Activated naive CD8-positive, alpha-beta T cell (primary cell): Measurements from ENCODE around the gene SCARB1.
"Not testable (repeated sequence)": the region's sequence is repeated elsewhere in the genome, so short reads cannot be mapped to it uniquely, and the experiment has no call there.

Experiments
- H3K27ac Mint-ChIP-seq: one replicate; pipeline ENCODE4 v1.8.0; 2021; ENCODE audit warnings: mixed read lengths
- H3K27me3 Mint-ChIP-seq: one replicate; pipeline ENCODE4 v1.8.0; 2021; ENCODE audit warnings: mixed read lengths
- H3K36me3 Mint-ChIP-seq: one replicate; pipeline ENCODE4 v1.8.0; 2021; ENCODE audit warnings: mixed read lengths
- H3K4me1 Mint-ChIP-seq: one replicate; pipeline ENCODE4 v1.8.0; 2021; ENCODE audit warnings: low read depth, mixed read lengths
- H3K4me3 Mint-ChIP-seq: one replicate; pipeline ENCODE4 v1.8.0; 2021; ENCODE audit warnings: mild to moderate bottlenecking, mixed read lengths
- H3K9me3 Mint-ChIP-seq: one replicate; pipeline ENCODE4 v1.8.0; 2021; ENCODE audit warnings: low read depth, mixed read lengths

The SCARB1 gene

DNA sequence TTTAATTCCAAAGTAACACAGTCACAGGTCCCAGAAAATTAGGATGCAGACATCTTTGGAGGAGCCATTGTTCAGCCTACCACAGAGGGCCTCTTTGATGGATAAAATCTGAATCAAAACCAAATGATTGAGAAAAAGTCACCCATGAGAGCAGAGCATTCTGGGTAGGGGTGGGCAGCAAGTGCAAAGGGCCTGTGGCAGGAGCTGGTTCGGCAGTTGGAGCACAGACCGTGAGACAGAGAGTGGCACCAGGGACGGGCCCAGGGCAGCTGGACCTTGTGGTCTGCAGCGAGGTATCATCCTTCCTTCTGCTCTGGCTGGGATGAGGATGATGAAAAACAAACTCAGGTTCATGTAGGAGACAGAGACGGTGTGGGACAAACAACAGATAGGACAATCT lies 32.8 kb upstream of the SCARB1 start:
- no peak overlapping the region for H3K4me3 Mint-ChIP-seq
- peaks cover 13% of the 10 kb centered on the region for H3K4me1 Mint-ChIP-seq
- H3K27ac Mint-ChIP-seq, result no peak overlapping the region

DNA sequence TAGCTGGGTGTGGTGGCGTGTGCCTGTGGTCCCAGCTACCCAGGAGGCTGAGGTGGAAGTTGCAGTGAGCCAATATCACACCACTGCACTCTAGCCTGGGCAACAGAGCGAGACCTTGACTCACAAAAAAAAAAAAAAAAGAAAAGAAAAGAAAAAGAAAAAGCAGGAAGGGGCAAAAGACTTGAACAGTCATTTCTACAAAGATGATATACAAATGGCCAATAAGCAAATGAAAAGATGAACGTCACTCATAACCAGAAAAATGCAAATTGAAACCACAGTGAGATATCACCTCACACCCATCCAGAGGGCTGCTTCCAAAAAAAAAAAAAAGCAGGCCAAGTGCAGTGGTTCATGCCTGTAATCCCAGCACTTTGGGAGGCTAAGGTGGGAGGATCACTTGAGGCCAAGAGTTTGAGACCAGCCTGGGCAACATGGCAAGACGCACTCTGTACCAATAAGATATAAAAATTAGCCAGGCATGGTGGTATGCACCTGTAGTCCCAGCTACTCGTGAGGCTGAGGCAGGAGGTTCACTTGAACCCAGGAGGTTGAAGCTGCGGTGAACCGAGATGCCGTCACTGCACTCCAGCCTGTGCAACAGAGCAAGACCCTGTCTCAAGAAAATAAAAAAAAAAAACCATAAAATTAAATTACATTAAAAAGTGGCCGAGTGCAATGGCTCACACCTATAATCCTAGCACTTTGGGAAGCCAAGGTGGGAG lies 30.3 kb upstream of the SCARB1 start:
- Mint-ChIP-seq H3K27ac (no peak overlapping the region), H3K9me3 (no peaks in the 10 kb centered on the region), H3K4me3 (no peak overlapping the region), H3K27me3 (no peaks in the 10 kb centered on the region), H3K4me1 (peaks cover 11% of the 10 kb centered on the region), H3K36me3 (no peaks in the 10 kb centered on the region)

More for the DNA sequence above, 32.8 kb upstream of the SCARB1 start:
- Mint-ChIP-seq H3K9me3 (no peaks in the 10 kb centered on the region), H3K27me3 (no peaks in the 10 kb centered on the region), H3K36me3 (no peaks in the 10 kb centered on the region)

DNA sequence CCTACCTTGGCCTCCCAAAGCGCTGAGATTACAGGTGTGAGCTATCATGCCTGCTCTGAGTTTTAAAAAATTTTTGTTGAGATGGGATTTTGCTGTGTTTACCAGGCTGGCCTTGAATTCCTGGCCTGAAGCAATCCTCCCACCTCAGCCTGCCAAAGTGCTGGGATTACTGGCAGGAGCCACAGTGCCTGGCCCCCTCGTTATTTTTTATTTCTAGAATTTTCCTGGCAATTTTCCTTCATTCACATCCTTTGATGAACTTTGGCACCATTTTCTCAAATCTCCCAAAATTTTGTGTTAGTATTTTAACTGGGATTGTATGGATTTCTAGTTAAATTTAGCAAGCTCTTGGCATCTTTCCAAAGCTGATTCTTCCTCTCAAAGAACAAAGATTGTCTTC lies 24.6 kb upstream of the SCARB1 start:
- Mint-ChIP-seq H3K27me3 (no peaks in the 10 kb centered on the region), H3K9me3 (no peaks in the 10 kb centered on the region), H3K36me3 (no peaks in the 10 kb centered on the region), H3K27ac (no peak overlapping the region), H3K4me3 (no peak overlapping the region), H3K4me1 (peaks cover 6% of the 10 kb centered on the region)

DNA sequence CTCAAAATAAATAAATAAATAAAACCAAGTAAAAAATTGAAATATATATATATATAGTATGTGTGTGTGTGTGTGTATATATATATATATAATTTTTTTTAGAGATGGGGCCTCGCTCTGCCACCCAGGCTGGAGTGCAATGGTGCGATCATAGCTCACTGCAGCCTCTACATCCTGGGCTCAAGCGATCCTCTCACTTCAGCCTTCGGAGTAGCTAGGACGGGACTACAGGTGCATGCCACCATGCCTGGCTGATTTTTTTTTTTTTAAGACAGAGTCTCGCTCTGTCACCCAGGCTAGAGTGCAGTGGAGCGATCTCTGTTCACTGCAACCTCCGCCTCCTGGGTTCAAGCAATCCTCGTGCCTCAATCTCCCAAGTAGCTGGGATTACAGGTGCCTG lies 24.1 kb upstream of the SCARB1 start:
- not testable (repeated sequence) for H3K36me3 Mint-ChIP-seq, H3K27ac Mint-ChIP-seq, H3K4me3 Mint-ChIP-seq, H3K9me3 Mint-ChIP-seq, H3K27me3 Mint-ChIP-seq, H3K4me1 Mint-ChIP-seq

DNA sequence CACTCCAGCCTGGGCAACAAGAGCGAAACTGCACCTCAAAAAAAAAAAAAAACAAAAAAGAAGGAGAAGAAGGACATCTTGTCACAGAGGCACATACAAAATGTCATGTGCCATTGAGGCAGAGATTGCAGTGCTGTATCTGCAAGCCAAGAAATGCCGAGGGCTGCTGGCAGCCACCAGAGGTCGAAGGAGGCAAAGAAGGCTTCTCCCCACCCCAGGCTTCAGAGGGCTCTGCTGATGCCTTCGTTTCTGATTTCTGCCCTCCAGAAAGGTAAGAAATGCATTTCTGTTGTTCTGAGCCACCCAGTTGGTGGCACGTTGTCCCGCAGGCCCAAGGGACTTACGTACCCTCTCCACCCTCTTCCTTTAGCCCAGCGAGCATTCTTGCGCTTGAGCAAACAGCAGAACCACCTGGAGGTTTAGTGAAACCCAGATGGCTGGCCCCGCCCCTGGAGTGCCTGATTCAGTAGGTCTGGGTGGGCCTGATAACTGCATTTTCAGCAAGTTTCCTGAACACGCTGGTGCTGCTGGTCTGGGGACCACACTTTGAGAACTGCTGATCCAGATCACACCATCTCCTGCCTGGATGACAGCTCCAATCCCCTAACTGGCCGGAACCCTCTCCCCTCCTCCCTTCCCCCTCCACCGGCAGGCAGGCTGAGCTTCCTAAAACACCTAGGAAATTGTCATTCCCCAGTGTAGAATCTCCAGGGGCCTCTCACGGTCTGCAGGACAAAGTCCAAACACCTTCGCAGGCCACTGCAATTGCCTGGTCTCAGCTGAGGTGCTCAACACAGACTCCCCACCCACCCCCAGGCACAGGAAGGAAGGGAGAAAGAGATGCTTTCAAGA lies 21.1 kb upstream of the SCARB1 start:
- Mint-ChIP-seq H3K4me3 (no peak overlapping the region), H3K4me1 (peaks cover 16% of the 10 kb centered on the region), H3K27me3 (no peaks in the 10 kb centered on the region), H3K9me3 (no peaks in the 10 kb centered on the region), H3K36me3 (no peaks in the 10 kb centered on the region), H3K27ac (no peak overlapping the region)

DNA sequence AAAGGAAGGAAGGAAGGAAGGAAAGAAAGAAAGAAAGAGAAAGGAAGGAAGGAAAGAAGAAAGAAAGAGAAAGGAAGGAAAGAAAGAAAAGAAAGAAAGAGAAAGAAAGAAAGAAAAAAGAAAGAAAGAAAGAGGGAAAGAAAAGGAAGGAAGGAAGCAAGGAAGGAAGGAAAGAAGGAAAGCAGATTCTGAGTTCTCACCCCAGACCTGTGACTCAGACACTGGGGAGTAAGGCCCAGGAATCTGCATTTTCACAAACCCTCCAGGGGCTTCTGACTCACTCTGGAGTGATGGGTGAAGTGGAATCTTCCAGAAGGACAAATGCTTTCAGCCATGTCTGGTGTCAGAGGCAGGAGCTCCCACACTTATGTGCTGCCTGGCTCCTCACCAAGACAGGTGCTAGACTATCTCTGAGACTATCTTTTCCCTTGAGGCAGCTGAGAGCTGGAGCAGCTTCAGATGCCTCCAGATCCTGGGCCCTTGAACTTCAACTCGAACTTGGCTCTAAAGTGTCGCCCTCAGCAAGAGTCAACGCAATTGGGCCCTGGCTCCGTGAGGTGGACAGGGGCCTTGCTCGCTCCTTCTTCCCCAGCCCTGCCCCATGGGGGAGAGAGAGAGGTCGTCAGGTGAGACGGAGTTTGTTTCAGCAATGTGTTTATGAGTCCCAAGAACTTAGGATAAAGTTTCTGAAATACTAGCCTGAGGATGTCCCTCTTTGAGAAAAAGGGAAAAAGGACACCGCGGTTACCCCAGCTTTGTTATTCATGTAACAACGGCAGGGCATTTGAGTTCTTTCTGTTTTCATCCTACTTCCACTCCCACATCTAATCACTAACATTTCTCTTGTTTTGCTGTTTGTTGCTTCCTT lies 19.8 kb upstream of the SCARB1 start:
- H3K9me3 Mint-ChIP-seq, result no peaks in the 10 kb centered on the region
- no peak overlapping the region for H3K27ac Mint-ChIP-seq
- H3K4me3 Mint-ChIP-seq, result no peak overlapping the region
- peaks cover 16% of the 10 kb centered on the region for H3K4me1 Mint-ChIP-seq
- no peaks in the 10 kb centered on the region for H3K27me3 Mint-ChIP-seq
- no peaks in the 10 kb centered on the region for H3K36me3 Mint-ChIP-seq

DNA sequence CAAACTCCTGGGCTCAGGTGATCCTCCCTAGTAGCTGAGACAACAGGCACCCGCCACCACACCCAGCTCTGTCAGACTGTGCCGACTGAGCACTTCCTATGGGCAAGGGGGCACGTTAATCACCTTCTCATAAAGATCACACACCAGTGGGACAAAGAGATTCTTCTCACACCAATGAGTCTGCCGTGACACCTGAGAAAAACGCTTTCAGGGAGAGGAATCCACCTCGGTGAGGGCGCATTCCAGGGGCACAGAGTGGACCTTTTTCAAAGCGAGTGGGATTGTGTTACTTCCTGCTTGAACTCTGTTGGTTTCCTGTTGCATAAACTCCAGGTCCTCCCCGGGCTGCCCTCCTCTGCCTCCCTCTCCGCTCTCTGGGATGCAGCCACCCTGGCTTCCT lies 17.5 kb upstream of the SCARB1 start:
- H3K27me3 Mint-ChIP-seq, result no peaks in the 10 kb centered on the region
- no peaks in the 10 kb centered on the region for H3K36me3 Mint-ChIP-seq
- H3K4me3 Mint-ChIP-seq, result peak overlapping the region; percentile 17
- no peak overlapping the region for H3K27ac Mint-ChIP-seq
- peaks cover 16% of the 10 kb centered on the region for H3K4me1 Mint-ChIP-seq
- H3K9me3 Mint-ChIP-seq, result no peaks in the 10 kb centered on the region

DNA sequence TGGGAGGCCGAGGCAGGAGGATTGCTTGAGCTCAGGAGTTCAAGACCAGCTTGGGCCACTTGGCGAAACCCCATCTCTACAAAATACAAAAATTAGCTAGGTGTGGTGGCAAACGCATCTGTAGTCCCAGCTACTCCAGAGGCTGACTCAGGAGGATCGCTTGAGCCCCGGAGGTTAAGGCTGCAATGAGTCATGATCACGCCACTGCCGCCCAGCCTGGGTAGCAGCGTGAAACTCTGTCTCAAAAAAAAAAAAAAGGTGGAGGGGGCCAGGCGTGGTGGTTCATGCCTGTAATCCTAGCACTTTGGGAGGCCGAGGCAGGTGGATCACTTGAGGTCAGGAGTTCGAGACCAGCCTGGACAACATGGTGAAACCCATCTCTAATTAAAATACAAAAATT lies 16.7 kb upstream of the SCARB1 start:
- H3K9me3 Mint-ChIP-seq, H3K4me3 Mint-ChIP-seq, H3K27ac Mint-ChIP-seq, H3K36me3 Mint-ChIP-seq, H3K27me3 Mint-ChIP-seq: not testable (repeated sequence)
- peaks cover 16% of the 10 kb centered on the region for H3K4me1 Mint-ChIP-seq

DNA sequence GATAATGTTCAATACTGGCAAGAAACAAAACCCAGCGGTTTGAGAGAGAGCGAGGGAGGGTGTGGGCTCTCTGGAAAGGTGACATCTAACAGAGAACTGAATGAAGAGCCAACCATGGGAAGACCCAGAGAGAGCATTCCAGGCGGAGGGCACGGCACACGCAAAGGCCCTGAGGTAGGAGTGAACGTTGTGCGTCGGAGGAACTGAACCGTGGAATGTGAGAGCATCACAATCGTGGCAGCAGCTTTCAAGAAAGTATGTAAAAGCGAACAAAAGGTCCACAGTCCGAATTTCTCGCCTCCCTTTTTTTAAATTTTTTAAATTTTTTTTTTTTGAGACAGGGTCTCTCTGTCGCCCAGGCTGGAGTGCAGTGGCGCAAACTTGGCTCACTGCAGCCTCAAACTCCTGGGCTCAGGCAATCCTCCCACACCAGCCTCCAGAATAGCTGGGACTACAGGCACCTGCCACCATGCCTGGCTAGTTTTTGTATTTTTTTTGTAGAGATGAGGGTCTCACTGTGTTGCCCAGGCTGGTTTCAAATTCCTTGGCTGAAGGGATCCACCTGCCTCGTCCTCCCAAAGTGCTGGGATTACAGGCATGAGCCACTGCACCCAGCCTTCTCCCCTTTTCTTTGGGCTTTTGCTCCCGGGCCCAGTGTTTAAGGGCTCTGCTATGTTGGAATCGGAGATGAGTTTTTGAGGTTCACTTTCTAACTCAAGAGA lies 15.3 kb upstream of the SCARB1 start:
- Mint-ChIP-seq H3K9me3 (no peaks in the 10 kb centered on the region), H3K4me3 (no peak overlapping the region), H3K36me3 (no peaks in the 10 kb centered on the region), H3K27ac (no peak overlapping the region), H3K27me3 (no peaks in the 10 kb centered on the region), H3K4me1 (peaks cover 12% of the 10 kb centered on the region)

DNA sequence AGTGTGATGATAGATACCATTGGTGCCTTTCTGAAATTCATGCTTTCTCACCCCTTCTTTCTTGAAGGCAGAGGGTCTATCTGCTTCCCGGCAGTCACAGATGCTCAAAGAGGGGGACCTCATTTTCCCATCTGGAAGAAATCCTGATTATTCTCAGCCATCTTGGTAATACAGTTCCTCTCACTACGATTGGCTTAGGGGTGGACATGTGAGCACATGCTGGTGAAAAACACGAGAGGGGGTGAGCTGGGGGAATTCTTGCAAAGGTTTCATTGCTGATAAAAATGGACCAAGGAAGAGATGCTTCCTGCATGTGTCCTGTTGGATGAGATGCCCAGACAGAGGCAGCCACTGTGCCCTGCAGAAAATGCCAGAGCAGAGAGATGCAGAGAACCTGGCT lies 13.8 kb upstream of the SCARB1 start:
- no peak overlapping the region for H3K27ac Mint-ChIP-seq
- H3K27me3 Mint-ChIP-seq, result no peaks in the 10 kb centered on the region
- no peaks in the 10 kb centered on the region for H3K9me3 Mint-ChIP-seq

DNA sequence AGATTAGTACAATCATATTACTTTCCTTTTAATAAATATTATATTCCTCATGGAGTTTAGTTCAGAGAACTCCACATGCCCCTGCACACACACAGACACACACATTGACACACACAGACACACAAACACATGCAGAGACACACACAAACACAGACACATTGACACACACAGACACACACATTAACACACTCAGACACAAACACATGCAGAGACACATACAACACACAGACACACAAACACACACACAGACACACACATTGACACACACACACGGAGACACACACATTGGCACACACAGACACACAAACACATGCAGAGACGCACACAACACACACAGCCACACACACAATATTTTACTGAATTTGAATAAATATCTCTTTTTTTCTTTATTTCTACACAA lies 12.5 kb upstream of the SCARB1 start:
- no peak overlapping the region for H3K4me3 Mint-ChIP-seq
- no peaks in the 10 kb centered on the region for H3K9me3 Mint-ChIP-seq
- H3K27ac Mint-ChIP-seq, result no peak overlapping the region
- H3K4me1 Mint-ChIP-seq, result peaks cover 4% of the 10 kb centered on the region
- H3K27me3 Mint-ChIP-seq, result peaks cover 1% of the 10 kb centered on the region
- H3K36me3 Mint-ChIP-seq, result no peaks in the 10 kb centered on the region

More for the DNA sequence above, 13.8 kb upstream of the SCARB1 start:
- no peak overlapping the region for H3K4me3 Mint-ChIP-seq
- no peaks in the 10 kb centered on the region for H3K36me3 Mint-ChIP-seq
- peaks cover 8% of the 10 kb centered on the region for H3K4me1 Mint-ChIP-seq

DNA sequence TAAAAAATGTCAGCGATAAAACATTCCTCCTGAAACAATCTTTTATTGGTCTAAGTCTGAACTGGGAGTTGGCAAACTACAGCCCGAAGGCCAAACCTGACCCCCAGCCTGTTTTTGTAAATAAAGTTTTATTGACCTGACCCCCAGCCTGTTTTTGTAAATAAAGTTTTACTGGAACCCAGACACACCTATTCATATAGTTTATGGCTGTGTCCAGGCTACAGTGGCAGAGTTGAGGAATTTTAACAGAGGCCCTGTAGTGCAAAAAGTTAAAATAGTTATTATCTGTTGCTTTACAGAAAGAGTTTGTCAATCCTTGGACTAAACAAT lies 12.1 kb upstream of the SCARB1 start:
- Mint-ChIP-seq H3K36me3 (no peaks in the 10 kb centered on the region), H3K4me3 (no peak overlapping the region), H3K4me1 (peaks cover under 1% of the 10 kb centered on the region), H3K9me3 (no peaks in the 10 kb centered on the region), H3K27ac (no peak overlapping the region), H3K27me3 (peaks cover 2% of the 10 kb centered on the region)

DNA sequence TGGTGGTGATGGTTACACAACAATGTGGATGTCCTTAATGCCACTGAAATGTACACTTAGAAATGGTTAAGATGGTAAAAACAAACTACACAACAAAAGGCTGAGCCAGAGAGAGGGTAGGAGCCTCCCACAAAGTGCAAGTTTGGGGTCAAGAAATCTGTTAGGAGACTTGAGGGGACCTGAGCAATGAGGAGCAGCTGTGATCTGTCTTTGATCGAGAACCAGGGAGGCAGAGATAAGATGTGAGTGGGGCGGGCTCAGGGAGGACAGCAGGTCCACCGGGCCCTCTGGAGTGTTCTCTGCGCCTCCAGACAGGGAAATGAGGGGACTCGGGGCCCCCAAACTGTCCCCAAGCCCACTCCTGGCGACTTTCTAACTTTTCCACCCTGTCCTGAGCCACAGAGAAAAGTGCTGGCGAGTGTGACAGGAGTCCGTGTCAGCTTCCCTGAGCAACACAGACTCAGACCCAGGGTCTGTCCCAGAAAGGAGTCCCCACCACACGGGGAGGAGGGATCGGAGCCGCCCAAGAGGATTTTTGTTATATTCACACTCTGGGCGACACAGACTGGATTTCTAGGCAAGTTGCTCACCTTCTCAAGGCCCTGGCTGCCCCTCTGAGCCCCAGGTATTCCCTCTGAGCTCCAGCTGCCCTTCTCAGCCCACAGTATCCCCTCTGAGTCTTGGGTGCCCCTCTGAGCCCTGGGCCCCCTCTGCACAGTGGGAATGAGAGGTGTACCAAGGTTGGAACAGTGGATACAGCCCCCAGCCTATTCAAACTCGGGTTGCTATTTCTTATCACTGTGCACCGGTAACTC lies 11.5 kb upstream of the SCARB1 start:
- no peaks in the 10 kb centered on the region for H3K4me1 Mint-ChIP-seq
- H3K9me3 Mint-ChIP-seq, result no peaks in the 10 kb centered on the region
- H3K27me3 Mint-ChIP-seq, result peaks cover 2% of the 10 kb centered on the region
- H3K4me3 Mint-ChIP-seq, result no peak overlapping the region
- no peak overlapping the region for H3K27ac Mint-ChIP-seq
- no peaks in the 10 kb centered on the region for H3K36me3 Mint-ChIP-seq

DNA sequence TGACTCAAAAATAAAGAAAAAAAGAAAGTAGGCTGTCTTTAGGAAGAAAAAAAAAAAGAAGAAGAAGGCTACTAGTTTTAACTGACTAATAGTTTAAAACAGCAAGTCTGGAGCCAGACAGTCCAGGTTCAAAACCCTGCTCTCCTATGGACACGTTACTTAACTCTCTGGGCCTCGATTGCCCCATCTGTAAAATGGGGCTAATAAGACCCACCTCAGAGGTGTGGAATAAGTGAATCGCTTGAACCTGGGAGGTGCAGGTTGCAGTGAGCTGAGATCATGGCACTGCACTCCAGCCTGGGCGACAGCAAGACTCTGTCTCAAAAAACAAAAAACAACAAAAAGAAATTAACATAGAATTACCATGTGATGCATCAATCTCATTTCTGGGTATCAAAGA lies 10.5 kb upstream of the SCARB1 start:
- H3K27ac Mint-ChIP-seq, result no peak overlapping the region
- no peak overlapping the region for H3K4me3 Mint-ChIP-seq
- peaks cover 3% of the 10 kb centered on the region for H3K4me1 Mint-ChIP-seq
- no peaks in the 10 kb centered on the region for H3K9me3 Mint-ChIP-seq
- H3K36me3 Mint-ChIP-seq, result no peaks in the 10 kb centered on the region
- H3K27me3 Mint-ChIP-seq, result peaks cover 5% of the 10 kb centered on the region
